Keratinocyte (primary cell): ENCODE measurements around the gene TNFRSF25.

Source experiments
- EZH2 ChIP-seq: IDR thresholded peaks from one replicate; pipeline ENCODE4 v1.6.1; 2012; ENCODE audit warnings: inconsistent platforms, mild to moderate bottlenecking, low read length, moderate library complexity
- TF ChIP-seq, protein P1 (sequence below), 3 experiments: IDR thresholded peaks in 1 of 3; conservative IDR thresholded peaks in 1 of 3; optimal IDR thresholded peaks in 1 of 3; 2 replicates in 2 of 3; 3 replicates in 1 of 3; pipeline versions ENCODE3 to v1.5.1; 2011; ENCODE audit warnings: low read length in 3 of 3, mild to moderate bottlenecking in 3 of 3, moderate library complexity in 2 of 3, control low read depth in 1 of 3, inconsistent platforms in 1 of 3; ENCODE audit not compliant: insufficient read depth in 2 of 3; ENCODE audit errors: extremely low read depth in 1 of 3

DNA sequence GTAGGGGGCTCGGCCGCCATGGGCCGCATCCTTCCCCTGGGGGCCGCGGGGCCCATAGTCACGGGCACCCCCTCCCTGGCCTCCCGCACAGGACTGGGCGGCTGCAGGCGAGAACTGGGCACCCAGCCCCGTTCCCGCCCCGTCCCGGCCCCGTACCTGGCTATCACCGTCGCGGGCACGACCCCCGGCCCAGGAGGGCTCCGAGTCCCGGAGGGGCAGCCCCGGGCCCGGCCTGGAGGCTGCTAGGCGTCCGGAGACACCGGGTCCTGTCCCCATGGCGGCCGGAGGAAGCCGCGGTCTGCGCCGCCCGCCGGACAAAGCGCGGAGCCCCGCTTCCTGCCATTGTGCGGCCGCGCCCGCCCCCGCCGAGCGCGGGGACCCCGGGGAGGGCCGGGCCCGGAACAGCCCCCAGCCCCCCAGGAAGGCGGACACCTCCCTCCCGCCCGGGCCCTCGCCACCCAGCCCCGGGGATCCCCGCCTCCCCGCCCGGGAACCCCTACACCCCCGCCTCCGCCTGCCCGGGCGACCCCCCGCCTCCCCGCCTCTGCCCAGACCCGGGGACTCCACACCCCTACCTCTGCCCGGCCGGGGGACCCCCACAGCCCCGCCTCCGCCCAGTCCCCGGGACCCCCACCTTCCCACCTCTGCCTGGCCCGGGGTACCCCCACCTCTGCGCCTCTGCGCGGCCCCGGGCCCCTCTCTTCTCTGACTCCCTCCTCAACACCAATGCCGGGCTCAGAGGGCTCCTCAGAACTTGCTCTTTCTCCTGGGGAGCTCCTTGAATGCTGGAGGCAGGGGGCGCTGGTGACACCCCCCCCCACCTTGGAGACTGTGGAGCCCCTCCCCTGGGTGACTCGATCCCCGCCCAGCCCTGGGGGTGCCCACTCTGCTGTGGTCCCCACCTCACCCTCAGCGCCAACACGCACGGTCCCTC is 19.5 kb upstream of the TNFRSF25 start:
- TF ChIP-seq, protein P1, sequence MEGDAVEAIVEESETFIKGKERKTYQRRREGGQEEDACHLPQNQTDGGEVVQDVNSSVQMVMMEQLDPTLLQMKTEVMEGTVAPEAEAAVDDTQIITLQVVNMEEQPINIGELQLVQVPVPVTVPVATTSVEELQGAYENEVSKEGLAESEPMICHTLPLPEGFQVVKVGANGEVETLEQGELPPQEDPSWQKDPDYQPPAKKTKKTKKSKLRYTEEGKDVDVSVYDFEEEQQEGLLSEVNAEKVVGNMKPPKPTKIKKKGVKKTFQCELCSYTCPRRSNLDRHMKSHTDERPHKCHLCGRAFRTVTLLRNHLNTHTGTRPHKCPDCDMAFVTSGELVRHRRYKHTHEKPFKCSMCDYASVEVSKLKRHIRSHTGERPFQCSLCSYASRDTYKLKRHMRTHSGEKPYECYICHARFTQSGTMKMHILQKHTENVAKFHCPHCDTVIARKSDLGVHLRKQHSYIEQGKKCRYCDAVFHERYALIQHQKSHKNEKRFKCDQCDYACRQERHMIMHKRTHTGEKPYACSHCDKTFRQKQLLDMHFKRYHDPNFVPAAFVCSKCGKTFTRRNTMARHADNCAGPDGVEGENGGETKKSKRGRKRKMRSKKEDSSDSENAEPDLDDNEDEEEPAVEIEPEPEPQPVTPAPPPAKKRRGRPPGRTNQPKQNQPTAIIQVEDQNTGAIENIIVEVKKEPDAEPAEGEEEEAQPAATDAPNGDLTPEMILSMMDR (optimal IDR thresholded peaks at IDR 0.05 in 1 of 3, IDR thresholded peaks at IDR 0.05 in 1 of 3, conservative IDR thresholded peaks at IDR 0.05 in 1 of 3; ENCODE audit: extremely low read depth in 1 of 3, insufficient read depth in 2 of 3, low read length in 3 of 3), result no peak
- no peak for TF ChIP-seq EZH2
